Neural cell (in vitro differentiated cells): ENCODE results near the gene GPR25. TPM values are rescaled to one million over a fixed set of nuclear protein-coding genes. Genes with fewer than 3 reads are reported as not detected.

Experiments
- H2AFZ ChIP-seq: fragments of 200-600, 300-800 bp; sonication (generic), shearing (Covaris generic); 2 replicates; pipeline ENCODE4 v1.6.0; 2014; ENCODE audit warnings: low read depth, mild to moderate bottlenecking, antibody characterized with exemption, low read length, moderate library complexity
- H3F3A ChIP-seq: fragments of 200-600 bp; shearing (Covaris generic); 2 replicates; pipeline ENCODE4 v1.6.1; 2016; ENCODE audit warnings: mild to moderate bottlenecking, moderate library complexity, mixed read lengths, antibody characterized with exemption, low read length; ENCODE audit not compliant: insufficient read depth, poor library complexity, severe bottlenecking
- H3K27ac ChIP-seq: fragments of 200-600, 300-800 bp; sonication (generic), shearing (Covaris generic); 2 replicates; pipeline ENCODE4 v1.5.1; 2014; ENCODE audit warnings: mild to moderate bottlenecking, low read length, moderate library complexity
- H3K27me3 ChIP-seq: fragments of 300-800, 200-600 bp; sonication (generic), shearing (Covaris generic); 2 replicates; pipeline ENCODE4 v1.6.0; 2014; ENCODE audit warnings: mild to moderate bottlenecking, low read depth, low read length, moderate library complexity; ENCODE audit not compliant: insufficient read depth
- H3K36me3 ChIP-seq: fragments of 300-800, 200-600 bp; sonication (generic), shearing (Covaris generic); 2 replicates; pipeline ENCODE4 v1.5.1; 2014; ENCODE audit warnings: mild to moderate bottlenecking, antibody characterized with exemption, low read length, moderate library complexity; ENCODE audit not compliant: insufficient read depth
- H3K4me2 ChIP-seq: fragments of 300-800, 200-600 bp; sonication (generic), shearing (Covaris generic); 2 replicates; pipeline ENCODE4 v1.6.0; 2014; ENCODE audit warnings: mild to moderate bottlenecking, low read length
- H3K4me3 ChIP-seq: fragments of 300-800, 200-600 bp; sonication (generic), shearing (Covaris generic); 2 replicates; pipeline ENCODE4 v1.5.1; 2014; ENCODE audit warnings: mild to moderate bottlenecking, low read length, moderate library complexity
- H3K79me2 ChIP-seq: fragments of 200-600 bp; shearing (Covaris generic); replicated peaks from 2 replicates; pipeline ENCODE4 v1.6.0; 2014; ENCODE audit warnings: mild to moderate bottlenecking, low read length, moderate library complexity; ENCODE audit not compliant: insufficient read depth
- H3K9ac ChIP-seq: fragments of 300-800, 200-600 bp; sonication (generic), shearing (Covaris generic); 2 replicates; pipeline ENCODE4 v1.6.1; 2016; ENCODE audit warnings: mild to moderate bottlenecking, low read length, mixed read lengths
- H3K9me2 ChIP-seq: fragments of 200-600 bp; shearing (Covaris generic); 2 replicates; pipeline ENCODE4 v1.6.1; 2016; ENCODE audit warnings: mild to moderate bottlenecking, low read length, mixed read lengths; ENCODE audit not compliant: insufficient read depth
- H3K9me3 ChIP-seq: fragments of 200-600, 300-800 bp; sonication (generic), shearing (Covaris generic); 2 replicates; pipeline ENCODE4 v1.6.1; 2016; ENCODE audit warnings: mild to moderate bottlenecking, mixed run types, low read length, moderate library complexity, mixed read lengths
- H4K20me1 ChIP-seq: fragments of 200-600 bp; shearing (Covaris generic); 2 replicates; pipeline ENCODE4 v1.6.1; 2016; ENCODE audit warnings: mild to moderate bottlenecking, mixed run types; ENCODE audit not compliant: insufficient read depth
- CTCF ChIP-seq: fragments of 450-650 bp; IDR thresholded peaks from 2 replicates; pipeline ENCODE4 v1.5.1; 2014; ENCODE audit warnings: antibody characterized with exemption, mild to moderate bottlenecking, moderate library complexity; ENCODE audit not compliant: poor library complexity, severe bottlenecking
- EP300 ChIP-seq: fragments of 450-650 bp; conservative IDR thresholded peaks from 2 replicates; pipeline ENCODE4 v1.6.1; 2014; ENCODE audit warnings: antibody characterized with exemption, mild to moderate bottlenecking, moderate library complexity; ENCODE audit not compliant: poor library complexity, severe bottlenecking
- EZH2 ChIP-seq: fragments of 200-600, 300-800 bp; shearing (Covaris generic), sonication (generic); IDR thresholded peaks from 2 replicates; pipeline ENCODE4 v1.6.1; 2014; ENCODE audit warnings: antibody characterized with exemption, low read length, borderline replicate concordance, mild to moderate bottlenecking; ENCODE audit not compliant: insufficient read depth, poor library complexity, severe bottlenecking
- MXI1 ChIP-seq: fragments of 450-650 bp; conservative IDR thresholded peaks from 2 replicates; pipeline ENCODE4 v1.6.1; 2014; ENCODE audit warnings: antibody characterized with exemption, mild to moderate bottlenecking; ENCODE audit not compliant: poor library complexity, severe bottlenecking
- POLR2AphosphoS5 ChIP-seq: IDR thresholded peaks from 2 replicates; pipeline ENCODE4 v1.6.1; 2012
- RAD21 ChIP-seq: fragments of 450-650 bp; conservative IDR thresholded peaks from 2 replicates; pipeline ENCODE4 v1.6.1; 2014; ENCODE audit warnings: antibody characterized with exemption, mild to moderate bottlenecking, moderate library complexity
- REST ChIP-seq: IDR thresholded peaks from 2 replicates; pipeline ENCODE4 v1.6.1; 2012; ENCODE audit warnings: borderline replicate concordance
- SMC3 ChIP-seq: fragments of 450-650 bp; conservative IDR thresholded peaks from 2 replicates; pipeline ENCODE4 v1.6.1; 2014; ENCODE audit warnings: antibody characterized with exemption, mild to moderate bottlenecking, moderate library complexity; ENCODE audit not compliant: poor library complexity
- TAF1 ChIP-seq: IDR thresholded peaks from 2 replicates; pipeline ENCODE4 v1.6.1; 2012; ENCODE audit warnings: low read depth
- polyA plus RNA-seq: library from polyadenylated mRNA; depleted of rRNA; stranded (reverse); fragments of >200 nt; gene quantifications from 2 replicates; pipeline ENCODE4 v1.2.3, GENCODE V29; 2014

GPR25 gene
- polyA plus RNA-seq, 1 donor from 2014 or later: not detected

GRCh38 chr1:200895801-200896530 lies 23.2 kb downstream of the GPR25 start:
- no peak overlapping the region for H3K4me2 ChIP-seq
- TF ChIP-seq EP300 (no peak), EZH2 (no peak), CTCF (no peak), POLR2AphosphoS5 (no peak), MXI1 (no peak), SMC3 (no peak), RAD21 (no peak), TAF1 (no peak), REST (no peak)

GRCh38 chr1:200896531-200897196 lies 23.9 kb downstream of the GPR25 start:
- no peak overlapping the region for H3K4me3 ChIP-seq
- H3K27ac ChIP-seq: no peak overlapping the region
- no peak overlapping the region for H3K9ac ChIP-seq
- H3K27me3 ChIP-seq: no peaks in the 10 kb centered on the region
- TF ChIP-seq EP300 (no peak), TAF1 (no peak), SMC3 (no peak), RAD21 (no peak), REST (no peak), CTCF (no peak), POLR2AphosphoS5 (no peak), MXI1 (no peak), EZH2 (no peak)
- H3K79me2 ChIP-seq: peaks cover 24% of the 10 kb centered on the region
- H3K9me3 ChIP-seq: no peaks in the 10 kb centered on the region
- no peak overlapping the region for H3K4me2 ChIP-seq
- no peaks in the 10 kb centered on the region for H3K36me3 ChIP-seq
- no peaks in the 10 kb centered on the region for H4K20me1 ChIP-seq
- H3K9me2 ChIP-seq: no peaks in the 10 kb centered on the region
- H3F3A ChIP-seq: no peaks in the 10 kb centered on the region
- no peak overlapping the region for H2AFZ ChIP-seq

More at GRCh38 chr1:200895801-200896530, 23.2 kb downstream of the GPR25 start:
- H3K4me3 ChIP-seq: no peak overlapping the region
- H3K9me2 ChIP-seq: no peaks in the 10 kb centered on the region
- H3K27ac ChIP-seq: no peak overlapping the region
- peaks cover 31% of the 10 kb centered on the region for H3K79me2 ChIP-seq
- no peaks in the 10 kb centered on the region for H4K20me1 ChIP-seq
- H3F3A ChIP-seq: no peaks in the 10 kb centered on the region
- H3K27me3 ChIP-seq: no peaks in the 10 kb centered on the region
- no peaks in the 10 kb centered on the region for H3K9me3 ChIP-seq
- H3K9ac ChIP-seq: no peak overlapping the region
- H3K36me3 ChIP-seq: no peaks in the 10 kb centered on the region
- no peak overlapping the region for H2AFZ ChIP-seq
